ENCODE measurements around the gene RENBP.

RENBP gene

GRCh38 chrX:153920546-153920945, 23.9 kb downstream of the RENBP start:
- DNase-seq (ENCODE audit: low read depth in 3 of 3): no peak

GRCh38 chrX:153919281-153919680, 25.2 kb downstream of the RENBP start:
- no peak for DNase-seq (ENCODE audit: low read depth in 3 of 3)

GRCh38 chrX:153917869-153918268, 26.6 kb downstream of the RENBP start:
- no peak for DNase-seq (ENCODE audit: low read depth in 3 of 3)

- DNase-seq (ENCODE audit: low read depth in 3 of 3): no peak
Observed at GRCh38 chrX:153913701-153914100, 30.7 kb downstream of the RENBP start.

- DNase-seq (ENCODE audit: low read depth in 3 of 3): no peak
Observed at GRCh38 chrX:153913211-153913610, 31.2 kb downstream of the RENBP start.

- no peak for DNase-seq (ENCODE audit: low read depth in 3 of 3)
Observed at GRCh38 chrX:153911798-153912197, 32.6 kb downstream of the RENBP start.

GRCh38 chrX:153910446-153910845, 34.0 kb downstream of the RENBP start:
- DNase-seq (ENCODE audit: low read depth in 3 of 3): no peak

- no peak for DNase-seq (ENCODE audit: low read depth in 3 of 3)
Observed at GRCh38 chrX:153909980-153910360, 34.5 kb downstream of the RENBP start.

GRCh38 chrX:153909024-153909979, 35.1 kb downstream of the RENBP start:
- no peak for DNase-seq (ENCODE audit: low read depth in 3 of 3)

GRCh38 chrX:153908219-153908860, 36.1 kb downstream of the RENBP start:
- no peak for DNase-seq (ENCODE audit: low read depth in 3 of 3)

- DNase-seq (ENCODE audit: low read depth in 3 of 3): no peak
Observed at GRCh38 chrX:153907456-153907855, 37.0 kb downstream of the RENBP start.

GRCh38 chrX:153906126-153906917, 38.1 kb downstream of the RENBP start:
- DNase-seq (ENCODE audit: low read depth in 3 of 3): no peak

GRCh38 chrX:153905481-153906095, 38.9 kb downstream of the RENBP start:
- no peak for DNase-seq (ENCODE audit: low read depth in 3 of 3)

GRCh38 chrX:153903991-153904957, 40.2 kb downstream of the RENBP start, which contains the start of gene AVPR2:
Gene AVPR2 (plus strand): TSS chrX:153904673. CDS start chrX:153905146, 473 bp downstream.
- no peak for DNase-seq (ENCODE audit: low read depth in 3 of 3)

GRCh38 chrX:153903238-153903980, 41.0 kb downstream of the RENBP start:
- DNase-seq (ENCODE audit: low read depth in 3 of 3): no peak

- DNase-seq (ENCODE audit: low read depth in 3 of 3): no peak
Observed at GRCh38 chrX:153902385-153902784, 42.1 kb downstream of the RENBP start.

- no peak for DNase-seq (ENCODE audit: low read depth in 3 of 3)
Observed at GRCh38 chrX:153901753-153902140, 42.7 kb downstream of the RENBP start.

GRCh38 chrX:153900831-153901752, 43.4 kb downstream of the RENBP start:
- peak in 1 of 3 donors; percentile 43 for DNase-seq (ENCODE audit: low read depth in 3 of 3)

GRCh38 chrX:153897899-153898298, 46.5 kb downstream of the RENBP start:
- no peak for DNase-seq (ENCODE audit: low read depth in 3 of 3)

All from stimulated activated CD4-positive, alpha-beta T cell treated with anti-CD3 and anti-CD28 coated beads, TNF-alpha, amount 100 ng/mL, for 48 hours (primary cell).